SKM-1 treated with dmso at 0.1 percent for 144 hours (cell line): ENCODE measurements around the gene TMPRSS5.
"Not testable (repeated sequence)": the region's sequence is repeated elsewhere in the genome, so short reads cannot be mapped to it uniquely, and the experiment has no call there.

ENCODE experiments used
- DNase-seq: peaks from one replicate; lab custom pipeline; 2025; ENCODE audit not compliant: unreplicated experiment; lab: John Stamatoyannopoulos, UW

TMPRSS5 gene

GRCh38 chr11:113705871-113706655 is at the start of gene TMPRSS5:
Gene TMPRSS5 (minus strand): TSS chr11:113706308. CDS start chr11:113706224, 84 bp downstream.
- DNase-seq: no peak

- DNase-seq: no peak
These were observed 46.8 kb upstream of the TMPRSS5 start for GRCh38 chr11:113752932-113753331.

GRCh38 chr11:113736323-113736722 is 30.2 kb upstream of the TMPRSS5 start:
- no peak for DNase-seq

- DNase-seq: no peak
These were observed 26.0 kb upstream of the TMPRSS5 start for GRCh38 chr11:113732092-113732491.

GRCh38 chr11:113730887-113731726 is 25.0 kb upstream of the TMPRSS5 start:
- DNase-seq: no peak

GRCh38 chr11:113729456-113729855 is 23.3 kb upstream of the TMPRSS5 start:
- no peak for DNase-seq

GRCh38 chr11:113728814-113729213 is 22.7 kb upstream of the TMPRSS5 start:
- DNase-seq: peak; percentile 39

GRCh38 chr11:113725913-113726312 is 19.8 kb upstream of the TMPRSS5 start:
- no peak for DNase-seq

- no peak for DNase-seq
These were observed 19.3 kb upstream of the TMPRSS5 start for GRCh38 chr11:113725407-113725806.

GRCh38 chr11:113724778-113725177 is 18.7 kb upstream of the TMPRSS5 start:
- no peak for DNase-seq

GRCh38 chr11:113723787-113724186 is 17.7 kb upstream of the TMPRSS5 start:
- no peak for DNase-seq

GRCh38 chr11:113722934-113723333 is 16.8 kb upstream of the TMPRSS5 start:
- no peak for DNase-seq

- DNase-seq: no peak
These were observed 16.1 kb upstream of the TMPRSS5 start for GRCh38 chr11:113722221-113722620.

GRCh38 chr11:113721462-113722066 is 15.5 kb upstream of the TMPRSS5 start:
- DNase-seq: no peak

- not testable (repeated sequence) for DNase-seq
These were observed 14.4 kb upstream of the TMPRSS5 start for GRCh38 chr11:113720478-113720877.

- DNase-seq: no peak
These were observed 9.9 kb upstream of the TMPRSS5 start for GRCh38 chr11:113715882-113716625.

GRCh38 chr11:113715273-113715672 is 9.2 kb upstream of the TMPRSS5 start:
- DNase-seq: no peak

- DNase-seq: no peak
These were observed 4.9 kb upstream of the TMPRSS5 start for GRCh38 chr11:113710989-113711388.

- not testable (repeated sequence) for DNase-seq
These were observed 2.6 kb downstream of the TMPRSS5 start for GRCh38 chr11:113703551-113703950.

- DNase-seq: no peak
These were observed 4.6 kb downstream of the TMPRSS5 start for GRCh38 chr11:113701491-113701890.

GRCh38 chr11:113698515-113698914 is 7.6 kb downstream of the TMPRSS5 start:
- no peak for DNase-seq
